GM21381 (cell line): ENCODE data around the gene SYN1.

ENCODE experiments used
- ATAC-seq: cut with Tn5 transposase; IDR thresholded peaks from one replicate; pipeline ENCODE4 v1.9.1; 2021; ENCODE audit warnings: mild to moderate bottlenecking, moderate library complexity; ENCODE audit not compliant: unreplicated experiment

The SYN1 gene

DNA sequence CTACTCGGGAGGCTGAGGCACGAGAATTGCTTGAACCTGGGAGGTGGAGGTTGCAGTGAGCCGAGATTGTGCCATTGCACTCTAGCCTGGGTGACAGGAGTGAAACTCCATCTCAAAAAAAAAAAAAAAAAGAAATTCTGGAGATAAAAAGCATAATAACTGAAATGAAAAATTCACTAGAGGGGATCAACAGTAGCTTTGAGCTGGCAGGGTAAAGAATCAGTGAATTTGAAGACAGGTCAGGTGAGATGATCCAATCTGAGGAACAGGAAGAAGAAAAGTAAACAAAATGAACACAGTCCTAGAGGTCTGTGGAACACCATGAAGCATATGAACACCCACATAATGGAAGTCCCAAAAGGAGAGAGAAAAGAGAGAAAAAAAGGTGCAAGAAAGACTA is 22.4 kb downstream of the SYN1 start:
- ATAC-seq, result no peak

DNA sequence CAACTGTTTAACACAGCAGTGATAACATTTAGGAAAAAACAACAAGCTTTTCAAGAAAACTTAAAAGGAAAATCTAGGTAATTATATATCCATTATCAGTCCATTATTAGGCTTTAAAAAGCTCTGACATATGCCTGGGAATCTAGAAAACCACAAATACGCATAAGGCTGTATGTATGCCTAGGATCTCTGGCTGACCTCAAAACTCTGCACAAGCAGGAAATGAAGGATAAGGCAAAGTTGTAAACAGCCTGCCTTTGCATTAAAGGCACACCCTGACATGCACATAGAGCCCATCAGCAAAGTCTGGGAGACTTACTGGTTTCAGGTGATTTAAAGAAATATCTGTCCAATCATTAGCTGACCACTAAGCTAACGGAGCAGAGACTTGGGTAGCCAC is 23.4 kb downstream of the SYN1 start:
- no peak for ATAC-seq

GRCh38 chrX:47595716-47596251 is 23.9 kb downstream of the SYN1 start:
- ATAC-seq, result no peak

- ATAC-seq, result no peak
Measured at GRCh38 chrX:47593522-47593921, 26.1 kb downstream of the SYN1 start.

GRCh38 chrX:47590984-47591383 is 28.7 kb downstream of the SYN1 start:
- ATAC-seq, result no peak

GRCh38 chrX:47587906-47588735 is 31.5 kb downstream of the SYN1 start:
- ATAC-seq, result no peak

DNA sequence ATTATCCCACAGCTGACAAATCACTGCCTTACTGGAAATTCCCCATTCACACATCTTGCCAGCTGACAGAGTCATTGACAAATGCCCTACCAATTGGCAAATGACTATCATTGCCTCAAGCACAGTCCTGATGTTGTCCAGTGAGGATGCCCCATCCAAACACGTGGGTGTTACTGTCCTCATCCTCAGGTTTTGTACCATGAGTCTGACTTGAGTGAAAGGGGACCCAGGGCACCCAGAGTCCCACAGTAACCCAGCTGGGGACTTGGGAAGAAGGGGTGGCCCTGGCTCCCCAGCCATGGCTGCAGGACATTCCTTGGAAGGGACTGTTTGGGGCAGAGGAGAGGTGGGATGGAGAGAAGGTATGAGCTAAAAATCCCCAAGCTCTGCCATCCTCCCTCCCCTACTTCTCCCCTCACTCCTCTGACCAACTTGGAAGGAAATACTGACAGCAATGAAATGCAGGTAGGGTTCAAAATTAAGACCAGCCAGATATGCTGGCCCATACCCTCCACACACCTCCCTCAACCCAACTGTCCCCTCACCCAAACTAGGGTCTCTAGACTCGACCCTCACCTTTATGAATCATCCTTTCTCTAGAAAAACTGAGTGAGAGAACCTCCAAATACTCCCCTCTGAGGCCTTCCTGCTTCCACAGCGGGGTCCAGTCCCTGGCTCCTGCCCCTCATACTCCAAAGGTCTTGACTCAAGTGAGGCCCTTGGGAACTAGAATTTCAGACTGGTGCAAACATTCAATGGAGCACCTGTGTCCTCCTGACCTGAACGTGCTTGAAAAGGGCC is 32.4 kb downstream of the SYN1 start:
- ATAC-seq, result no peak

DNA sequence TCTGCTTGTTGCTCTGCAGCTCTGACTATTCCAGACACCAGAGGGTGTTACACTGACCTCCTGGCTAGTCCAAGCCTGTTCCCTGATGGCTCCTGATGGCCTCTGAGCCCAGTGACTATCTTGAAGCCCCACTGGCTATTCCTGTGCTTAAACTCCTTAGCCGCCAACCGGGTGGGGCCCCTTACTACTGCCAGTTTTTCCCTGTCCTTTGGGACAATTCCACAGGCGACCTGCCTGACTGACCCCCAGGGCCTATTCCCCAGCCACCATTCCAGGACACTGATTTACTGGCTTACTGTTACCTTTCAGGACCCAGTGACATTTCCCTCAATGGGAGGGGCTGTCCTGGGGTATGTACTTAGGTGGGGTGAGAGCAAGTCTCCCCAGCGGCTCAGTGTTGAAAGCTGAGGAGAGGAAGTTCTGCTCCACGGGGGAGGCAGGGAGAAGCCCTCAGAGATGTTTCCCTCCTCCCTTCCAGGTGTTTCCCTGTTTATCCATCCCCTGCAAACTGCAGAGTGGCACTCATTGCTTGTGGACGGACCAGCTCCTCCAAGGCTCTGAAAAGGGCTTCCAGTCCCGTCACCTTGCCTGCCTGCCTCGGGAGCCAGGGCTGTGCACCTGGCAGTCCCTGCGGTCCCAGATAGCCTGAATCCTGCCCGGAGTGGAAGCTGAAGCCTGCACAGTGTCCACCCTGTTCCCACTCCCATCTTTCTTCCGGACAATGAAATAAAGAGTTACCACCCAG is 33.4 kb downstream of the SYN1 start:
- ATAC-seq, result no peak

GRCh38 chrX:47585273-47585672 is 34.4 kb downstream of the SYN1 start:
- no peak for ATAC-seq

- ATAC-seq, result no peak
Measured at GRCh38 chrX:47584714-47585113, 34.9 kb downstream of the SYN1 start.

DNA sequence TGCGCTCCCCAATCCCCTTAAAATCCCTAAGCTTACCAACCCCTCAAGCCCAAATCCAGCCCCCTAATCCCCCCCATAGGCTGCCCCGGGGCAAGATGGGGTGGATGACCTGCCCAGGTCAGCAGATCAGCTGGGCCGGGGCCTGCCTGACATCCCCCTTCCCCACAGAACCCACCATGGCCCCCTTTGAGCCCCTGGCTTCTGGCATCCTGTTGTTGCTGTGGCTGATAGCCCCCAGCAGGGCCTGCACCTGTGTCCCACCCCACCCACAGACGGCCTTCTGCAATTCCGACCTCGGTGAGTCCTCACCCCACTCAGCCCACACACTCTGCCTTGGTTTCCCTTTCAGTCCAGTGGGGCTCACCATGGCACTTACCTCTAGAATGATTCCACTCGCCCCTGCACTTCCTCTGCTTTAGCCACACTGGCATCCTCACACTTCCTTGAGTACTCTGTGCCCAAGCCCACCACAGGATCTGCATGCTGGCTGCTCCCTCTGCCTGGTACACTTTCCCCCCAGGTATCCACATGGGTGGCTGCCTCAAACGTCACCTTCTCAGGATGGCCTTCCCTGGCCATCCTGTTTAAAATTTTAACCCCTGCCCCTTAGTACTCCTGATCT is 36.3 kb downstream of the SYN1 start:
- no peak for ATAC-seq

GRCh38 chrX:47581731-47582647 is 37.7 kb downstream of the SYN1 start, which contains the start of gene TIMP1:
Gene TIMP1, plus strand, starts transcription at chrX:47582436. Its CDS starts 980 bp downstream, at chrX:47583416.
- peak; percentile 90 for ATAC-seq

- ATAC-seq, result no peak
Measured at GRCh38 chrX:47579537-47579936, 40.1 kb downstream of the SYN1 start.

DNA sequence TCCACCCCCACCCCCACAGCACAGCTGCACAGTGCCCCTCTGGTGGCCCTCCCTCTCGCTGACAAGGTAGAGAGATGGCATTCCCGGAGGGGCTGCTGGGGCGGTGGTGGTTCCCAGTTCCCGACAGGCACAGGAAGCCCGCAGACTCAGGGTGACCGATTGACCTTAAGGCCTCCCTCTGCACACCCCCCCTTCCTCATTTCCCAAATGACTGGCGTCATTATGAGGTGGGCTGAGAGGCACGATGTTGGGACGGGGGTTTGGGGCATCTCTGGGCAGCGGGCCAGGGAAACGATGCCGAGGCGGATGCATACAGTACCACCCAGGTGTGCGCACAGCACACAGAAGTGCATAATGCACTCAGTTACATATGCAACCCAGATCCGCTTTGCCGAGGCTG is 41.0 kb downstream of the SYN1 start:
- no peak for ATAC-seq

GRCh38 chrX:47577901-47578300 is 41.8 kb downstream of the SYN1 start:
- no peak for ATAC-seq

- ATAC-seq, result no peak
Measured at GRCh38 chrX:47577424-47577823, 42.2 kb downstream of the SYN1 start.

- ATAC-seq, result no peak
Measured at GRCh38 chrX:47576021-47576898, 43.4 kb downstream of the SYN1 start.

- ATAC-seq, result no peak
Measured at GRCh38 chrX:47574547-47575301, 44.9 kb downstream of the SYN1 start.
